Ishikawa (cell line): ENCODE measurements around the gene TNIP1.

Experiments used
- CEBPB ChIP-seq: IDR thresholded peaks from 2 replicates; pipeline ENCODE4 v1.6.1; 2012
- CREB1 ChIP-seq: IDR thresholded peaks from 2 replicates; pipeline ENCODE4 v1.6.1; 2012; ENCODE audit warnings: low read depth
- EGR1 ChIP-seq: IDR thresholded peaks from 2 replicates; pipeline ENCODE4 v1.6.1; 2012
- EP300 ChIP-seq: IDR thresholded peaks from 2 replicates; pipeline ENCODE4 v1.6.1; 2012; ENCODE audit warnings: borderline replicate concordance
- FOXM1 ChIP-seq: IDR thresholded peaks from 2 replicates; pipeline ENCODE4 v1.6.1; 2012; ENCODE audit warnings: low read depth, borderline replicate concordance
- NFIC ChIP-seq: IDR thresholded peaks from 2 replicates; pipeline ENCODE4 v1.6.1; 2012
- RAD21 ChIP-seq: IDR thresholded peaks from 2 replicates; pipeline ENCODE4 v1.6.1; 2012; ENCODE audit warnings: low read depth
- TAF1 ChIP-seq: IDR thresholded peaks from 2 replicates; pipeline ENCODE4 v1.6.1; 2012; ENCODE audit warnings: low read depth, mild to moderate bottlenecking
- TCF12 ChIP-seq: IDR thresholded peaks from 2 replicates; pipeline ENCODE4 v1.6.1; 2012; ENCODE audit warnings: low read depth
- TEAD4 ChIP-seq: IDR thresholded peaks from 2 replicates; pipeline ENCODE4 v1.6.1; 2012
- USF1 ChIP-seq: IDR thresholded peaks from 2 replicates; pipeline ENCODE4 v1.6.1; 2012
- YY1 ChIP-seq: IDR thresholded peaks from 2 replicates; pipeline ENCODE4 v1.6.1; 2012; ENCODE audit warnings: low read depth
- ZBTB7A ChIP-seq: IDR thresholded peaks from 2 replicates; pipeline ENCODE4 v1.6.1; 2012; ENCODE audit warnings: low read depth
- TF ChIP-seq, protein P1 (sequence below): IDR thresholded peaks from 2 replicates; pipeline ENCODE4 v1.6.1; 2012; ENCODE audit warnings: low read depth, mild to moderate bottlenecking
- TF ChIP-seq, protein P2 (sequence below): IDR thresholded peaks from 2 replicates; pipeline ENCODE4 v1.6.1; 2012

The TNIP1 gene

GRCh38 chr5:151022511-151023018 is 58.3 kb downstream of the TNIP1 start:
- TF ChIP-seq EP300 (no peak), RAD21 (no peak), ZBTB7A (no peak), TCF12 (no peak), NFIC (no peak), FOXM1 (no peak), TAF1 (no peak), CREB1 (no peak), CEBPB (no peak), USF1 (no peak), YY1 (no peak), TEAD4 (no peak), EGR1 (no peak)
- TF ChIP-seq, protein P1, sequence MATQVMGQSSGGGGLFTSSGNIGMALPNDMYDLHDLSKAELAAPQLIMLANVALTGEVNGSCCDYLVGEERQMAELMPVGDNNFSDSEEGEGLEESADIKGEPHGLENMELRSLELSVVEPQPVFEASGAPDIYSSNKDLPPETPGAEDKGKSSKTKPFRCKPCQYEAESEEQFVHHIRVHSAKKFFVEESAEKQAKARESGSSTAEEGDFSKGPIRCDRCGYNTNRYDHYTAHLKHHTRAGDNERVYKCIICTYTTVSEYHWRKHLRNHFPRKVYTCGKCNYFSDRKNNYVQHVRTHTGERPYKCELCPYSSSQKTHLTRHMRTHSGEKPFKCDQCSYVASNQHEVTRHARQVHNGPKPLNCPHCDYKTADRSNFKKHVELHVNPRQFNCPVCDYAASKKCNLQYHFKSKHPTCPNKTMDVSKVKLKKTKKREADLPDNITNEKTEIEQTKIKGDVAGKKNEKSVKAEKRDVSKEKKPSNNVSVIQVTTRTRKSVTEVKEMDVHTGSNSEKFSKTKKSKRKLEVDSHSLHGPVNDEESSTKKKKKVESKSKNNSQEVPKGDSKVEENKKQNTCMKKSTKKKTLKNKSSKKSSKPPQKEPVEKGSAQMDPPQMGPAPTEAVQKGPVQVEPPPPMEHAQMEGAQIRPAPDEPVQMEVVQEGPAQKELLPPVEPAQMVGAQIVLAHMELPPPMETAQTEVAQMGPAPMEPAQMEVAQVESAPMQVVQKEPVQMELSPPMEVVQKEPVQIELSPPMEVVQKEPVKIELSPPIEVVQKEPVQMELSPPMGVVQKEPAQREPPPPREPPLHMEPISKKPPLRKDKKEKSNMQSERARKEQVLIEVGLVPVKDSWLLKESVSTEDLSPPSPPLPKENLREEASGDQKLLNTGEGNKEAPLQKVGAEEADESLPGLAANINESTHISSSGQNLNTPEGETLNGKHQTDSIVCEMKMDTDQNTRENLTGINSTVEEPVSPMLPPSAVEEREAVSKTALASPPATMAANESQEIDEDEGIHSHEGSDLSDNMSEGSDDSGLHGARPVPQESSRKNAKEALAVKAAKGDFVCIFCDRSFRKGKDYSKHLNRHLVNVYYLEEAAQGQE: no peak
- TF ChIP-seq, protein P2, sequence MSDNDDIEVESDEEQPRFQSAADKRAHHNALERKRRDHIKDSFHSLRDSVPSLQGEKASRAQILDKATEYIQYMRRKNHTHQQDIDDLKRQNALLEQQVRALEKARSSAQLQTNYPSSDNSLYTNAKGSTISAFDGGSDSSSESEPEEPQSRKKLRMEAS: no peak

DNA sequence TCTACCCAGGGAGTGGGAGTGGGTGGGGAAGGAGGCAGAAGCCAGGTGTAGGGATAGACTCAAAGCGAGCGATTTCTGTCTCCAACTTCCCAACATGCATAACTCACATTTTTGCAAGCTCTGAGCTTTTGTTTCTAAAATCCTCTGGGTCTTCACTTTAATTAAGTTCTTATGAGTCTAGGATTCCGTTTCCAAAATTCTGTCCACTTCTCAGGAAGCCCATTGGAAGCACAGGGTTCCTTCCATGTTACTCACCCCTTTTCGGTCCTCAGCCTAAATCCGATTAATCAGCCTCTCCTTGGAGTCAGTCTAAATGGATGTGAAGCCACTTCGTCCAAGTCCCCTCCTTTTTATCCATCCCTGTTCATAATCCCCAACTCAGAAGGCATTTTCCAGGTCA is 59.1 kb downstream of the TNIP1 start:
- TF ChIP-seq TCF12 (no peak), TAF1 (no peak), USF1 (no peak), ZBTB7A (no peak), FOXM1 (no peak), CEBPB (no peak), EGR1 (no peak), RAD21 (no peak), YY1 (no peak), NFIC (no peak), CREB1 (no peak), TEAD4 (no peak), EP300 (no peak)
- TF ChIP-seq, protein P2: no peak
- TF ChIP-seq, protein P1: no peak

DNA sequence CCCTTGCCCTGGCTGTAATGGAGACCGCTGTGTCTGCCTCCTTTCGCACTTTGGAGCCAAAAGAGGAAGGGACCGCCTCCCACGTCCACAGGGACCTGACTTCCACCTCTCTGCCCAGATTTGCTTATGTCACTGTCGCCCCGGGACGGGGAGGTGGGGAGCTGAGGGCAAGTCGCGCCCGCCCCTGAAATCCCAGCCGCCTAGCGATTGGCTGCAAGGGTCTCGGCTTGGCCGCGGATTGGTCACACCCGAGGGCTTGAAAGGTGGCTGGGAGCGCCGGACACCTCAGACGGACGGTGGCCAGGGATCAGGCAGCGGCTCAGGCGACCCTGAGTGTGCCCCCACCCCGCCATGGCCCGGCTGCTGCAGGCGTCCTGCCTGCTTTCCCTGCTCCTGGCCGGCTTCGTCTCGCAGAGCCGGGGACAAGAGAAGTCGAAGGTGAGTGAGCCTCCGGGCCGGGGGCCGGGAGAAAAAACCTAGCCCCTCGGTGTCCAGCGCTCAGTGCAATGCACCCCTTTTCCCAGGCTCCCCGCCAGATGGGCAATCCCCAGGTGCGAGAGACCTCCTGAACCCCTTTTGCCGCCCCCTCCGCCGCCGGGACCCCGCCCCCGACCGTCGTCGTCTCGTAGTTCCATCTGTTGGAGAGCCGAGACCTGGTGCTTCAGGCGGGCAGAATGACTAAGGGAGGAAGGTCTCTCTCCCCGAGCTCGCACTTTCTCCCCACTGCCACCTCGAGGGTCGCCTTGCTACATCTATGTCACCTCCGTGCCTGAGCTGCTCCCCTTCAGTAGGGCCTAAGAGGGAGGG is 60.3 kb downstream of the TNIP1 start, which contains the start of gene GPX3:
TSS of gene GPX3 (plus strand) at position 288 of the 807 bp plus-strand sequence. CDS start at position 352, 64 bp downstream.
- TF ChIP-seq TCF12: 0 out of 2 replicates have a peak, but pooled peaks have one; percentile 14
- TF ChIP-seq TAF1: peak; percentile 61; the same call in 1 of the 2 replicates
- peak; percentile 83; the same call in 1 of the 2 replicates for TF ChIP-seq ZBTB7A
- no peak for TF ChIP-seq CEBPB
- TF ChIP-seq, protein P2: no peak; the same call in 1 of the 2 replicates

GRCh38 chr5:151019331-151019730 is 61.5 kb downstream of the TNIP1 start:
- TF ChIP-seq, protein P2: no peak
- TF ChIP-seq FOXM1: no peak
- no peak for TF ChIP-seq YY1
- no peak for TF ChIP-seq CREB1
- TF ChIP-seq CEBPB: no peak
- no peak for TF ChIP-seq RAD21
- TF ChIP-seq, protein P1: no peak
- no peak for TF ChIP-seq TEAD4
- no peak for TF ChIP-seq TAF1
- TF ChIP-seq NFIC: no peak
- no peak for TF ChIP-seq EP300
- no peak for TF ChIP-seq EGR1
- no peak for TF ChIP-seq ZBTB7A
- no peak for TF ChIP-seq TCF12
- no peak for TF ChIP-seq USF1
